GM23338 (cell line): ENCODE measurements around the gene ICAM4. TPM values are rescaled to one million over a fixed set of nuclear protein-coding genes. Genes with fewer than 3 reads are reported as not detected.

Experiments used
- ATAC-seq: fragments of 200-7000 bp; cut with Tn5 transposase; 3 replicates; pipeline ENCODE4 v1.9.1; 2020
- DNase-seq: peaks from one replicate; pipeline ENCODE4 v3.0.0-alpha.2; 2015; ENCODE audit warnings: low spot score
- H2AFZ ChIP-seq: fragments of 200-600 bp; sonication (generic); 2 replicates; pipeline ENCODE4 v1.8.0; 2016; ENCODE audit warnings: antibody characterized with exemption, mild to moderate bottlenecking, moderate library complexity
- H3F3A ChIP-seq: fragments of 200-600 bp; sonication (generic); replicated peaks from 2 replicates; pipeline ENCODE4 v1.8.0; 2017; ENCODE audit warnings: antibody characterized with exemption, mixed run types, low read depth
- H3K27ac ChIP-seq: fragments of 200-600 bp; sonication (generic); 2 replicates; pipeline ENCODE4 v1.6.1; 2016; ENCODE audit warnings: low read depth
- H3K27me3 ChIP-seq: fragments of 200-600 bp; sonication (generic); 2 replicates; pipeline ENCODE4 v1.8.0; 2016; ENCODE audit warnings: mild to moderate bottlenecking, mixed run types, moderate library complexity; ENCODE audit not compliant: insufficient read depth
- H3K36me3 ChIP-seq: fragments of 200-600 bp; sonication (generic); 2 replicates; pipeline ENCODE4 v1.8.0; 2016; ENCODE audit warnings: mild to moderate bottlenecking; ENCODE audit not compliant: insufficient read depth
- H3K4me1 ChIP-seq: fragments of 200-600 bp; sonication (generic); 2 replicates; pipeline ENCODE4 v1.8.0; 2016; ENCODE audit warnings: mild to moderate bottlenecking, moderate library complexity; ENCODE audit not compliant: insufficient read depth
- H3K4me2 ChIP-seq: fragments of 200-600 bp; sonication (generic); 2 replicates; pipeline ENCODE4 v1.7.1; 2017; ENCODE audit warnings: mixed run types
- H3K4me3 ChIP-seq: fragments of 200-600 bp; sonication (generic); 2 replicates; pipeline ENCODE4 v1.6.1; 2016; ENCODE audit warnings: mixed run types
- H3K79me2 ChIP-seq: fragments of 200-600 bp; sonication (generic); replicated peaks from 2 replicates; pipeline ENCODE4 v1.8.0; 2017; ENCODE audit warnings: mild to moderate bottlenecking; ENCODE audit not compliant: insufficient read depth
- H3K9me2 ChIP-seq: fragments of 200-600 bp; sonication (generic); 2 replicates; pipeline ENCODE4 v1.8.0; 2017; ENCODE audit not compliant: insufficient read depth
- H4K20me1 ChIP-seq: fragments of 200-600 bp; sonication (generic); replicated peaks from 2 replicates; pipeline ENCODE4 v1.8.0; 2017; ENCODE audit warnings: mild to moderate bottlenecking; ENCODE audit not compliant: insufficient read depth
- H3K27ac Mint-ChIP-seq: 2 replicates; pipeline ENCODE4 v1.8.0; 2020; ENCODE audit warnings: inconsistent platforms, mild to moderate bottlenecking, moderate library complexity, mixed read lengths
- H3K27me3 Mint-ChIP-seq: 3 replicates; pipeline ENCODE4 v1.8.0; 2022; ENCODE audit warnings: low read depth, mild to moderate bottlenecking, moderate library complexity, mixed read lengths, inconsistent platforms; ENCODE audit not compliant: insufficient read depth, poor library complexity
- H3K36me3 Mint-ChIP-seq: 3 replicates; pipeline ENCODE4 v1.8.0; 2021; ENCODE audit warnings: low read depth, mild to moderate bottlenecking, inconsistent platforms, moderate library complexity, mixed read lengths
- H3K4me1 Mint-ChIP-seq: 3 replicates; pipeline ENCODE4 v1.8.0; 2020; ENCODE audit warnings: mild to moderate bottlenecking, inconsistent platforms, mixed read lengths
- H3K4me3 Mint-ChIP-seq: 3 replicates; pipeline ENCODE4 v1.8.0; 2021; ENCODE audit warnings: moderate library complexity, mild to moderate bottlenecking, inconsistent platforms, mixed read lengths
- H3K9me3 Mint-ChIP-seq: 3 replicates; pipeline ENCODE4 v1.8.0; 2020; ENCODE audit warnings: moderate library complexity, mild to moderate bottlenecking, inconsistent platforms, mixed read lengths
- CREB1 ChIP-seq: fragments of 250-450 bp; sonication (Bioruptor Pico); IDR thresholded peaks from 2 replicates; pipeline ENCODE4 v1.5.0; 2020; ENCODE audit warnings: low read depth, mild to moderate bottlenecking, moderate library complexity
- CTCF ChIP-seq, 2 experiments: fragments of 200-600 bp in 1 of 2; sonication (generic) in 1 of 2; conservative IDR thresholded peaks; 2 replicates each; pipeline versions ENCODE4 v1.5.1 to v1.6.1; 2016 to 2017; ENCODE audit warnings: antibody characterized with exemption in 2 of 2, low read depth in 2 of 2, mild to moderate bottlenecking in 2 of 2, moderate library complexity in 1 of 2
- ETS1 ChIP-seq: IDR thresholded peaks from 2 replicates; pipeline ENCODE4 v1.6.1; 2016; ENCODE audit warnings: antibody characterized with exemption
- EZH2phosphoT487 ChIP-seq: fragments of 200-600 bp; sonication (generic); IDR thresholded peaks from one replicate; pipeline ENCODE4 v1.8.1; 2018; ENCODE audit warnings: antibody characterized with exemption; ENCODE audit not compliant: unreplicated experiment
- POLR2AphosphoS5 ChIP-seq: IDR thresholded peaks from 2 replicates; pipeline ENCODE4 v1.6.1; 2016; ENCODE audit warnings: antibody characterized with exemption, low read depth
- STAT1 ChIP-seq: IDR thresholded peaks from one replicate; pipeline ENCODE4 v1.6.1; 2016; ENCODE audit warnings: antibody characterized with exemption; ENCODE audit not compliant: unreplicated experiment
- ZNF462 ChIP-seq: fragments of 250-450 bp; sonication (Bioruptor Pico); IDR thresholded peaks from 2 replicates; pipeline ENCODE4 v1.5.0; 2020; ENCODE audit warnings: mild to moderate bottlenecking, moderate library complexity
- polyA plus RNA-seq: library from polyadenylated mRNA; unstranded; fragments of >200 nt; fragmentation: Nextera tagmentation; extraction: Ambion mirVana; gene quantifications from 2 replicates; pipeline ENCODE4 v1.2.1, GENCODE V29; 2016
- total RNA-seq: library from RNA; depleted of rRNA; stranded (reverse); fragments of >200 nt; shearing (Covaris generic); gene quantifications from 2 replicates; pipeline ENCODE4 v1.2.3, GENCODE V29; 2014

ICAM4 gene
- total and polyA plus RNA-seq, 2 experiments from 2014 or later: 0.81 to 1.0 TPM

GRCh38 chr19:10332965-10333757 is 46.4 kb downstream of the ICAM4 start, which contains the start of gene RAVER1:
Gene RAVER1 (minus strand): TSS chr19:10333529. CDS start chr19:10333507, 22 bp downstream.
- Mint-ChIP-seq H3K27me3 (peaks cover 17% of the 10 kb centered on the region), H3K4me3 (peak within 1 kb of the TSS; percentile 98), H3K9me3 (no peaks in the 10 kb centered on the region), H3K36me3 (peaks cover 24% of the 10 kb centered on the region), H3K4me1 (peaks cover 11% of the 10 kb centered on the region), H3K27ac (peak within 1 kb of the TSS; percentile 97)
- Histone ChIP-seq H2AFZ (peak within 1 kb of the TSS; percentile 97), H3K9me2 (no peaks in the 10 kb centered on the region), H3K4me1 (peaks cover 13% of the 10 kb centered on the region; the same call in 1 of the 2 replicates), H3K79me2 (peaks cover 33% of the 10 kb centered on the region), H4K20me1 (peaks cover 13% of the 10 kb centered on the region), H3K27ac (peak within 1 kb of the TSS; percentile 95), H3K27me3 (no peaks in the 10 kb centered on the region), H3K36me3 (peaks cover 8% of the 10 kb centered on the region; the same call in 1 of the 2 replicates), H3K4me2 (peak within 1 kb of the TSS; percentile 93), H3K4me3 (peak within 1 kb of the TSS; percentile 99), H3F3A (no peaks in the 10 kb centered on the region; the same call in 1 of the 2 replicates)
- TF ChIP-seq POLR2AphosphoS5 (peak; percentile 81), CREB1 (CRISPR knock-in tag) (0 out of 2 replicates have a peak, but pooled peaks have one; percentile 15), ETS1 (peak; percentile 67), CTCF (conservative IDR thresholded peaks at IDR 0.05; ENCODE audit: low read depth in 2 of 2) (no peak)
- ATAC-seq (peak; percentile 86), DNase-seq (peak; percentile 99)

- peak overlapping the region; percentile 84 for H3K27ac Mint-ChIP-seq
- no peak for DNase-seq
- no peak for TF ChIP-seq POLR2AphosphoS5
- no peak for TF ChIP-seq STAT1
- TF ChIP-seq EZH2phosphoT487: no peak
- no peak for TF ChIP-seq ZNF462 (CRISPR knock-in tag)
- no peak for TF ChIP-seq ETS1
- no peak for TF ChIP-seq CREB1 (CRISPR knock-in tag)
These were observed 47.2 kb downstream of the ICAM4 start for GRCh38 chr19:10333758-10334587.

More at GRCh38 chr19:10333758-10334587, 47.2 kb downstream of the ICAM4 start:
- Histone ChIP-seq H3K4me2 (peak overlapping the region; percentile 93), H3K9me2 (no peaks in the 10 kb centered on the region), H3K4me3 (peak overlapping the region; percentile 99), H3K27ac (no peak overlapping the region), H3K27me3 (no peaks in the 10 kb centered on the region), H3K36me3 (0 out of 2 replicates have a peak, but pooled peaks cover 4% of the 10 kb centered on the region), H3F3A (peaks cover 2% of the 10 kb centered on the region), H3K79me2 (peaks cover 33% of the 10 kb centered on the region), H3K4me1 (peaks cover 18% of the 10 kb centered on the region; the same call in 1 of the 2 replicates), H2AFZ (peak overlapping the region; percentile 83; the same call in 1 of the 2 replicates), H4K20me1 (peaks cover 10% of the 10 kb centered on the region)
- Mint-ChIP-seq H3K4me1 (peaks cover 14% of the 10 kb centered on the region), H3K36me3 (peaks cover 20% of the 10 kb centered on the region), H3K9me3 (no peaks in the 10 kb centered on the region), H3K4me3 (peak overlapping the region; percentile 98), H3K27me3 (peaks cover 17% of the 10 kb centered on the region)
- peak; percentile 22 for ATAC-seq
